ENCODE data around the gene TMC4. TPM values are rescaled to one million over a fixed set of nuclear protein-coding genes. Genes with fewer than 3 reads are reported as not detected.

Gene TMC4
- total and polyA plus RNA-seq, 9 donors = 0.45 to 103 (median 6.3) TPM

- Histone ChIP-seq H3K27me3 (no peaks in the 10 kb centered on the region), H3K9me3 (no peaks in the 10 kb centered on the region), H3K36me3 (no peaks in the 10 kb centered on the region), H3K27ac (no peak overlapping the region), H3K4me3 (no peak overlapping the region), H3K4me1 (ENCODE audit: insufficient read depth) (no peaks in the 10 kb centered on the region)
- intact Hi-C loops (cut with DNase I) = no loop called here
- no peak for DNase-seq
- WGBS, 3 donors = 87 to 89% (median 89%) methylated on average over 17 to 19 of the region's 19 CpGs
- TF ChIP-seq, protein P1, sequence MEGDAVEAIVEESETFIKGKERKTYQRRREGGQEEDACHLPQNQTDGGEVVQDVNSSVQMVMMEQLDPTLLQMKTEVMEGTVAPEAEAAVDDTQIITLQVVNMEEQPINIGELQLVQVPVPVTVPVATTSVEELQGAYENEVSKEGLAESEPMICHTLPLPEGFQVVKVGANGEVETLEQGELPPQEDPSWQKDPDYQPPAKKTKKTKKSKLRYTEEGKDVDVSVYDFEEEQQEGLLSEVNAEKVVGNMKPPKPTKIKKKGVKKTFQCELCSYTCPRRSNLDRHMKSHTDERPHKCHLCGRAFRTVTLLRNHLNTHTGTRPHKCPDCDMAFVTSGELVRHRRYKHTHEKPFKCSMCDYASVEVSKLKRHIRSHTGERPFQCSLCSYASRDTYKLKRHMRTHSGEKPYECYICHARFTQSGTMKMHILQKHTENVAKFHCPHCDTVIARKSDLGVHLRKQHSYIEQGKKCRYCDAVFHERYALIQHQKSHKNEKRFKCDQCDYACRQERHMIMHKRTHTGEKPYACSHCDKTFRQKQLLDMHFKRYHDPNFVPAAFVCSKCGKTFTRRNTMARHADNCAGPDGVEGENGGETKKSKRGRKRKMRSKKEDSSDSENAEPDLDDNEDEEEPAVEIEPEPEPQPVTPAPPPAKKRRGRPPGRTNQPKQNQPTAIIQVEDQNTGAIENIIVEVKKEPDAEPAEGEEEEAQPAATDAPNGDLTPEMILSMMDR (IDR thresholded peaks at IDR 0.05) = no peak
- TF ChIP-seq EP300 (IDR thresholded peaks at IDR 0.05) (no peak), POLR2A (IDR thresholded peaks at IDR 0.05) (no peak)
Observed at GRCh38 chr19:54124393-54124792, 48.6 kb downstream of the TMC4 start.

GRCh38 chr19:54123682-54124081 lies 49.3 kb downstream of the TMC4 start:
- Histone ChIP-seq H3K27me3 (no peaks in the 10 kb centered on the region), H3K9me3 (no peaks in the 10 kb centered on the region), H3K27ac (no peak overlapping the region), H3K36me3 (no peaks in the 10 kb centered on the region), H3K4me1 (ENCODE audit: insufficient read depth) (no peaks in the 10 kb centered on the region), H3K4me3 (no peak overlapping the region)
- TF ChIP-seq POLR2A (IDR thresholded peaks at IDR 0.05) = no peak
- TF ChIP-seq, protein P1 (IDR thresholded peaks at IDR 0.05) = no peak
- no peak for TF ChIP-seq EP300 (IDR thresholded peaks at IDR 0.05)
- DNase-seq = no peak
- intact Hi-C loops (cut with DNase I) = no loop called here
- WGBS, 3 donors = 80 to 88% (median 87%) methylated on average over 14 to 17 of the region's 17 CpGs

GRCh38 chr19:54121259-54121658 lies 51.7 kb downstream of the TMC4 start:
- intact Hi-C loops (cut with DNase I) = no loop called here
- no peak for DNase-seq
- H3K9me3 ChIP-seq = no peaks in the 10 kb centered on the region
- H3K4me3 ChIP-seq = no peak overlapping the region
- no peaks in the 10 kb centered on the region for H3K27me3 ChIP-seq
- peaks cover 4% of the 10 kb centered on the region for H3K4me1 ChIP-seq (ENCODE audit: insufficient read depth)
- H3K36me3 ChIP-seq = no peaks in the 10 kb centered on the region
- 93 to 94% (median 94%) methylated on average over 10 of the region's 10 CpGs for WGBS, 3 donors
- no peak for TF ChIP-seq EP300 (IDR thresholded peaks at IDR 0.05)
- TF ChIP-seq, protein P1 (IDR thresholded peaks at IDR 0.05) = no peak
- no peak for TF ChIP-seq POLR2A (IDR thresholded peaks at IDR 0.05)
- H3K27ac ChIP-seq = no peak overlapping the region

DNA sequence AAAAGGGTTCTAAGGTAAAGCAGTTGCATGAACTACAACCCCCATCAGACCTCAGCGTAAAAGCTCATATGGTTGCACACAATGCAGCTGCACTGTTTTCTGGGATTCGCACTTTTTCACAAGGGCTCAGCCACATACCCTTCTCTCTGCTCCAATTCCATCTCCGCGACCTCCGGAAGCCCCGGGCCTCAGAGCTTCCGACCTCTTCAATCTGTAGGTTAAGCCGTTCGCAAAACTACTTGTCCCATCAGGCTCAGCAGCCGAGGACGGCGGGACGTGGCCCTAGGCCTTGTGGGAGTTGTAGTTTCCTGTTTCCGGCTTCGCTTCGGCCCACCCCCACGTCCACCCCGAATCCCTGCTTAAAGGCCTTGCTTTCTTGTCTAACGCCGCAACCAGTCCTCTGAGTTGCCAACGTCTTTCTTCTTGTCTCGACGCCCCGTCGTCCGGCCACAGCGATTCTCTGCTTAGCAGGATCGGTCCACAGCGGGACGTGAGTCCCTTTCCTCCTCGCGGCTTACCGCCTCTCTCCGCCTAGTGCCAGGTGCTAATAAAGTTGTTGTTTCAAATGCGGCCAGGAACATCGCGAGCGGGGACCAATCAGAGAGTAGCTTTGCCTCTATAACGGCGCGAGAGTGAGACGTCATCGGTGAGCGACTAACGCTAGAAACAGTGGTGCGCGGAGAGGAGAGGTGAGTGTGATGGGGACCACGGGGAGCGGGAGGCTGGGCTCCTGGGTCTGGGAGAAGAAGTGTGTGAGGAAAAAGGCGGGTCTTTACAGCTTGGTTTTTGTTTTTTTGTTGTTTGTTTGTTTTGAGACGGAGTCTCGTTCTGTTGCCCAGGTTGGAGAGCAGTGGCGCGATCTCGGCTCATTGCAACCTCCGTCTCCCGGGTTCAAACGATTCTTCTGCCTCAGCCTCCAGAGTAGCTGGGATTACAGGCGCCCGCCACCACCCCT lies 57.6 kb downstream of the TMC4 start, which contains the start of the genes PRPF31 and TFPT:
PRPF31 (plus strand) TSS at position 646 of the 955 bp plus-strand sequence. CDS start 2,525 bp downstream, outside the sequence.
TFPT (minus strand) TSS at position 549 of the 955 bp plus-strand sequence; CDS start at position 161, 388 bp downstream.
- TF ChIP-seq, protein P1 (IDR thresholded peaks at IDR 0.05) = peak in 2 of 3 donors; percentile 25 to 31
- peak; percentile 78 for TF ChIP-seq POLR2A (IDR thresholded peaks at IDR 0.05)
- TF ChIP-seq EP300 (IDR thresholded peaks at IDR 0.05) = no peak
- no peaks in the 10 kb centered on the region for H3K27me3 ChIP-seq
- H3K4me1 ChIP-seq (ENCODE audit: insufficient read depth) = peaks cover 10% of the 10 kb centered on the region
- H3K27ac ChIP-seq = peak within 1 kb of the TSS; percentile 69 to 81
- no peaks in the 10 kb centered on the region for H3K9me3 ChIP-seq
- WGBS, 3 donors = 0% methylated on average over 60 of the region's 60 CpGs
- intact Hi-C loops (cut with DNase I) = loop anchor here in 1 of 4 donors (10.0 kb wide), 1 partner anchor 241 kb away; no protein-coding TSS in a partner anchor
- peak; percentile 95 to 98 (median 96) for DNase-seq
- H3K4me3 ChIP-seq = peak within 1 kb of the TSS; percentile 72
- no peaks in the 10 kb centered on the region for H3K36me3 ChIP-seq

Measured in ovary (tissue), 9 donors.